Stimulated activated CD4-positive, alpha-beta T cell treated with anti-CD3 and anti-CD28 coated beads, Interleukin-15, amount 100 ng/mL, for 1 hour (primary cell): ENCODE measurements around the gene PPP2R2C.

Experiments
- DNase-seq, 2 donors: peaks; one replicate each; pipeline ENCODE4 v3.0.0-alpha.2; 2020; ENCODE audit warnings: low read depth in 1 of 2, low spot score in 1 of 2

Gene PPP2R2C

GRCh38 chr4:6383929-6384328 is 88.5 kb downstream of the PPP2R2C start:
- DNase-seq, result no peak

DNA sequence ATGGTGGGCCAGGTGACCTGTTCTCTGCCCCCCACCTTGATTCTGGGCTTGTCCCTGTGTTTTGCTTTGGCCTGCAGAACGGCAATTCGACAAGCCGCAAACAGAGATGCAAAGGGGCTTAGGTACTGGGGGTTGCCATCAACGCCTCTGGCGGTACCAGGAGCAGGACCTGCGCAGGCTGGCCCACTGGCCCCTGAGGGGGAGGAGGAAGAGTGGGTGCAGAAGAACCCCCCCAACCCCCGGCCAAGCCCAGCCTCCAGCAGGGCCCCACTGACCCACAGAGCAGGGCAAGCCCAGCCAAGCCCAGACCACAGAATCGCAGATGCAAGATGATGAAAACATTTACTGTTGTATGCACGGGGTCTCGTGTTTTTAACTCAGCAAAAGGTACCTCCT is 89.4 kb downstream of the PPP2R2C start:
- no peak for DNase-seq

- no peak for DNase-seq
Observed at GRCh38 chr4:6381571-6382123, 90.8 kb downstream of the PPP2R2C start.

DNA sequence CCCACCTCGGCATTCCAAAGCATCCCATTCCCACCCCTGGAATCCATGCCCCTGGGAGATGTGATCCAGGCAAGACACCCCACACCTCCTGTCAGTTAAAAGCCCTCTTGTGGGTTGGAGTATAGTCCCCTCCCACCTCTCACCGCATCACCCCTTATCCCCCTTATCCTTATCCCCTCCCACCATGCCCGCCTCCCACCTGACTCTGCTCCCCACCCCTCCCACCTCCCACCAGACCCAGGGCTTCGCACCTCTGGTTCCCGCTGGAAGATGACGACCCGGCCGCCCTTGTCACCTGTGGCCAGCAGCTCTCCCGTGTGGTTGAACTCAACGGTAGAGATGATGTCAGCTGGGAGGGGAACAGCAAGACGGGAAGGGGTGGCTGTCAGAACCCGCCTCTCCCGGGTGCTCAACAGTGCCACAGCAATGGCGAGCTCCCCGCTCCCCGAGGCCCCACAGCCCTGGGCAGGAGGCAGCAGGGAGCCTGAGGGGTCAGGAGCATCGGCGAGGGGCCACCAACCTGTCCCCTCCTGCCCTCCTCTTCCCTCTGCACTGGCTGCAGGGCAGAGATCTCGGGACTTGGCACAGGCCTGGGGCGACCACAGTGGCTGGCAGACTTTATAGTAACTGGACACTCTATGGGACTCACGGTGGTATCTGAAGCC is 91.5 kb downstream of the PPP2R2C start:
- DNase-seq, result no peak

- DNase-seq, result no peak
Observed at GRCh38 chr4:6379767-6380745, 92.4 kb downstream of the PPP2R2C start.

- no peak for DNase-seq
Observed at GRCh38 chr4:6378493-6379445, 93.6 kb downstream of the PPP2R2C start.

DNA sequence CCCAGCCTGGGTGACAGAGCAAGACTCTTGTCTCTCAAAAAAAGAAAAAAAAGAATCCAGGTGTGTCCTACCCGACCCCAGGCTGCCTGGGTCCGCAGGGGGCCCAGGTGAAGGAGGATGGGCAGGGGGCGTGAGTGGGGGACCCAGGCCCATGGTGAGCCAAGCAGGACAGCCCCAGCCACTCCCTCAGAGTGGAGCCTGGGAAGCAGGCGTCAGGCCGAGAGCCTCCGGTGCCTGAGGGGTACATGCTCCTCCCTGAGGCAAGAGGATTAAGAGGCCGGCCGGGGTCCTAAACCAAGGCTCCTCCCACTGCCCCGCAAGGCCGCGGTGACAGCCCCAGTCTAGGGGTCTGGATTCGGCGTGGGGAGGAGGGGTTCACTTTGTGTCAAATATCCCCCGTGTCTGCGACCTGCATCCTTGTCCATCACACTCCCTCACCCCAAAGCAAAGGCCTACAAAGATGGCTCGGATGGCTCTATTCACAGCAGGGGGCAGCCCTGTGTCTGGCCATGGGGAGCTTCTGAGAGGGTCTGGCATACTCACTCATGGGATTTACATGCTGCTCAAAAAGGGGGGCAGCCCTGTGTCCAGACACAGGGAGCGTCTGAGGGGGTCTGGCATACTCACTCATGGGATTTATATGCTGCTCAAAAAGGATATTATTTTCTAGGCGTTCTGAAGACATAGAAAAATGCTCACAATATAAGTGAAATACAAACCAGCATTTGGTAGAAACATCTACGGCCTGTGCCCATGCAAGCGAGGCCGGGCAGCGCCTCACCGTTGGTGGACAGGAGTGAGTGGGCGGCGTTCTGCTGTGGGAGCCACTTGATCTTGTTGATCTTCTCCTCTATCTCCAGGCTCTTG is 94.6 kb downstream of the PPP2R2C start:
- DNase-seq, result no peak

- no peak for DNase-seq
Observed at GRCh38 chr4:6375620-6376295, 96.7 kb downstream of the PPP2R2C start.

DNA sequence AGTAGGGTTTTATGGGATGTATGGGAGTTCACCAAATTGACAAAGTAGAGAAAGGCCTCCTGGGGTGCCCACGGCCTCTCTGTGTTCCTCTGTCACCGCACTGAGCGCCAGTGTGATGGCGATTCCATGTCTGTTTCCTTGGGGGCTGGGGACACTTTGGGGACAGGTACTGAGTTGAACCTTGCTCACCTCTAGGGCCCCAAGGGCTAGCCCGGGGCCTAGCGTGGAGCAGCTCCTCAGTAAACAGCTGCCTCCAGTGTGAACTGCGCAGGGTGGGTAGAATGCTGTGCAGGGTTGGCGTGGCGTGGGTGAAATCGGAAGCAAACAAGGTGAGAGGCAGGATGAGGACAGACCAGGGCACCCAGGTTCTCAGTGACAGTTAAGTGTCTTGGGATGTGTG is 97.8 kb downstream of the PPP2R2C start:
- DNase-seq, result no peak

GRCh38 chr4:6373541-6374410 is 98.6 kb downstream of the PPP2R2C start:
- no peak for DNase-seq

DNA sequence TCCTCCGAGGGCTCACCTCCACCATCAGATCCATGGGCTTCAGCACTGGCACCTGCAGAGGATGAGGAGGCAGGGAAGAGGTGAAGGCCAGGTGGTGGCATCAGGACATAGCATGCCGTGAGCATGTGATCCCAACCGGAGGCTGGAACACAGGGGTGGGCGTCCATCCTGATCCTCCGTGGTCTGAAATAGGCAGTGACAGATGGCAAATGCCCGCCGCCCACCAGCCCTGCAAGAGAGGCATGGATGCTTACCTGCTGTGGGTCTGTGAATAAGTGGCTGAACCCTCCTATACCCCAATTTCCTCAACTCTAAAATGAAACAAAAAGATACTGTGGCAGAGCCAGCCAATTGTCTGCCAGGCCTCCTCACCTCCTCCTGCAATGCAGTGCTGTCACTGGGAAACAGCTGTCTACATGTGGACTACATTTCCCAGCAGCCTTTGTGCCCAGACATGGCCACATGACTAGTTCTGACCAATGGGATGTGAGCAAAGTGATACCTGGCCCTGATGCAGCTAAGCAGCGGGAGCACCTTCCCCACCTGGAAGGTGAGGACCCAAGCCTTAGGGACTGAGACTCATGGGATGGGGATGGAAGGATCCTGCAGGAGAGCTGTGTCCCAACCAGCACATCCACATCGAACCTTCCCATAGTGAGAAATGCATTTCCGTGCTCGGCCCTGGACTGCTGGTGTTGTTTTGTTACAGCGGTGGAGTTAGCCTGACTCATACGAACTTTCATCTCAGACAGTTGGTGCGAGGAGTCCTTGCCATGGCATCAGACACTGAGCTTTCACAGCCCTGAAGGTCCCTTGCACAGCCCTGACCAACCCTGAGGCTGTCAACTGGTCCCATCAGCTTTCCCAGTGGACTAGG is 99.5 kb downstream of the PPP2R2C start:
- no peak for DNase-seq

GRCh38 chr4:6371812-6372211 is 100.6 kb downstream of the PPP2R2C start:
- no peak for DNase-seq

- no peak for DNase-seq
Observed at GRCh38 chr4:6371271-6371670, 101.1 kb downstream of the PPP2R2C start.

GRCh38 chr4:6369924-6370645 is 102.3 kb downstream of the PPP2R2C start:
- no peak for DNase-seq

- no peak for DNase-seq
Observed at GRCh38 chr4:6369511-6369910, 102.9 kb downstream of the PPP2R2C start.

DNA sequence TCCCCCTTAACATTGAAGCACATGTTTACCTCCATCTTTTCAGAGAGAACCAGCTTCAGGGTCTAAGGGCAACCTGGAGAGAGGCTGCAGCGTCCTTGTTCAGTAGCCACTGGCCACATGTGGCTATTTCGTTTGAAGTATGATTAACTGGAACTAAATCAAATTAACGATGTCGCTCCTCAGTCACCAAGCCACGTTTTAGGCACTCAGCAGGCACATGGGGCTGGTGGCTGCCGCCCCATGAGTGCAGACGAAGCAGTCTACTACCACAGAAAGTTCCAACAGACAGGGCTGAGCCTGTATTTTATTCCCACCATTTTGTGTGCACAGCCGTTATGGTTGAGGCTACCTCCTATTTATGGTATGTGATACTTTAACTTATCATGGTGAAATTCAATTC is 103.4 kb downstream of the PPP2R2C start:
- DNase-seq, result no peak

- DNase-seq, result no peak
Observed at GRCh38 chr4:6368601-6369000, 103.8 kb downstream of the PPP2R2C start.
